AG08396 (cell line): Measurements from ENCODE around the gene FKBP5.
"Not testable (repeated sequence)": the region's sequence is repeated elsewhere in the genome, so short reads cannot be mapped to it uniquely, and the experiment has no call there.

Source experiments
- DNase-seq: peaks from one replicate; pipeline ENCODE4 v3.0.0; 2012; ENCODE audit warnings: low spot score, mixed read lengths

The FKBP5 gene

GRCh38 chr6:35539223-35539622 is 149.5 kb downstream of the FKBP5 start:
- no peak for DNase-seq

- not testable (repeated sequence) for DNase-seq
Observed at GRCh38 chr6:35535847-35536246, 152.9 kb downstream of the FKBP5 start.

- no peak for DNase-seq
Observed at GRCh38 chr6:35534407-35535170, 154.1 kb downstream of the FKBP5 start.

- DNase-seq, result no peak
Observed at GRCh38 chr6:35533981-35534380, 154.7 kb downstream of the FKBP5 start.

GRCh38 chr6:35532126-35532525 is 156.6 kb downstream of the FKBP5 start:
- no peak for DNase-seq

GRCh38 chr6:35524380-35525020 is 164.2 kb downstream of the FKBP5 start:
- DNase-seq, result no peak
